HepG2 (cell line): Measurements from ENCODE around the gene GPALPP1. TPM values are rescaled to one million over a fixed set of nuclear protein-coding genes. Genes with fewer than 3 reads are reported as not detected.
A peak's percentile ranks its signal among the peaks of the same experiment; 100 is the strongest.

Experiments used
- AGO2 ChIP-seq: fragments of 200-400 bp; formaldehyde crosslinking; optimal IDR thresholded peaks from 2 replicates; pipeline ENCODE3; 2017; ENCODE audit warnings: mild to moderate bottlenecking, low read depth, low read length, moderate library complexity
- ATF1 ChIP-seq: IDR thresholded peaks from 2 replicates; pipeline ENCODE4 v1.6.1; 2016; ENCODE audit warnings: mild to moderate bottlenecking, control low read depth
- ETS1 ChIP-seq: sonication (generic); formaldehyde crosslinking; IDR thresholded peaks from 2 replicates; pipeline ENCODE4 v1.4.0; 2020; ENCODE audit warnings: missing genetic modification reagents
- HNRNPLL ChIP-seq: fragments of 200-400 bp; formaldehyde crosslinking; IDR thresholded peaks from 2 replicates; pipeline ENCODE4 v1.6.1; 2017; ENCODE audit warnings: mild to moderate bottlenecking, low read depth, low read length; ENCODE audit not compliant: poor library complexity, severe bottlenecking
- HOMEZ ChIP-seq: IDR thresholded peaks from 2 replicates; pipeline ENCODE4 v1.6.1; 2016; ENCODE audit warnings: low read depth
- MBD4 ChIP-seq: IDR thresholded peaks from 2 replicates; pipeline ENCODE4 v1.6.1; 2012; ENCODE audit warnings: low read length, inconsistent platforms, borderline replicate concordance
- MED1 ChIP-seq: sonication (generic); formaldehyde crosslinking; IDR thresholded peaks from 2 replicates; pipeline ENCODE4 v1.4.0; 2020; ENCODE audit warnings: missing genetic modification reagents
- NCOA2 ChIP-seq: sonication (generic); formaldehyde crosslinking; IDR thresholded peaks from 2 replicates; pipeline ENCODE4 v1.8.0; 2022; ENCODE audit warnings: inconsistent platforms
- NCOA5 ChIP-seq: sonication (generic); formaldehyde crosslinking; IDR thresholded peaks from 2 replicates; pipeline ENCODE4 v1.4.0; 2020; ENCODE audit warnings: missing genetic modification reagents
- PHF21A ChIP-seq: sonication (generic); formaldehyde crosslinking; IDR thresholded peaks from 2 replicates; pipeline ENCODE4 v1.5.0; 2020; ENCODE audit warnings: mild to moderate bottlenecking, missing genetic modification reagents
- REPIN1 ChIP-seq: sonication (generic); formaldehyde crosslinking; IDR thresholded peaks from 2 replicates; pipeline ENCODE4 v1.8.0; 2022; ENCODE audit warnings: missing genetic modification reagents, low read depth, mild to moderate bottlenecking, borderline replicate concordance
- RNF2 ChIP-seq: fragments of 450-650 bp; conservative IDR thresholded peaks from 2 replicates; pipeline ENCODE4 v1.6.1; 2016; ENCODE audit warnings: low read depth
- SNAPC2 ChIP-seq: sonication (generic); formaldehyde crosslinking; IDR thresholded peaks from 2 replicates; pipeline ENCODE4 v1.8.1; 2022; ENCODE audit warnings: mild to moderate bottlenecking, missing genetic modification reagents
- ZBTB14 ChIP-seq: sonication (generic); formaldehyde crosslinking; IDR thresholded peaks from 2 replicates; pipeline ENCODE4 v1.4.0; 2020; ENCODE audit warnings: missing genetic modification reagents
- ZFP1 ChIP-seq: IDR thresholded peaks from 2 replicates; pipeline ENCODE4 v1.6.1; 2016
- ZNF256 ChIP-seq: sonication (generic); formaldehyde crosslinking; conservative IDR thresholded peaks from 2 replicates; pipeline ENCODE4 v1.4.0; 2020; ENCODE audit warnings: missing genetic modification reagents
- ZNF501 ChIP-seq: sonication (generic); formaldehyde crosslinking; IDR thresholded peaks from 2 replicates; pipeline ENCODE4 v1.5.1; 2020; ENCODE audit warnings: mild to moderate bottlenecking, moderate library complexity, missing genetic modification reagents
- ZNF781 ChIP-seq: sonication (generic); formaldehyde crosslinking; IDR thresholded peaks from 2 replicates; pipeline ENCODE4 v1.5.1; 2020; ENCODE audit warnings: borderline replicate concordance, mild to moderate bottlenecking, missing genetic modification reagents; ENCODE audit errors: not compliant biosample characterization
- ZSCAN31 ChIP-seq: sonication (generic); formaldehyde crosslinking; IDR thresholded peaks from 2 replicates; pipeline ENCODE4 v1.5.0; 2020; ENCODE audit warnings: low read depth, mild to moderate bottlenecking, missing genetic modification reagents
- ZSCAN9 ChIP-seq: IDR thresholded peaks from 2 replicates; pipeline ENCODE4 v1.6.1; 2016; ENCODE audit warnings: borderline replicate concordance
- polyA plus RNA-seq, 8 experiments: library from polyadenylated mRNA; depleted of rRNA in 3 of 8; stranded (reverse) in 7 of 8; unstranded in 1 of 8; fragments of >200 nt; fragmentation: Illumina TruSeq in 4 of 8; extraction: Trizol in 4 of 8; gene quantifications; 2 replicates each; pipeline versions ENCODE4 v1.2.1 to v1.2.3, GENCODE V29; 2011 to 2016; ENCODE audit warnings: low read depth in 4 of 8, missing spikeins in 1 of 8, mixed read lengths in 1 of 8; ENCODE audit not compliant: insufficient read depth in 1 of 8
- total RNA-seq, 5 experiments: library from RNA; depleted of rRNA; stranded (reverse); fragments of >200 nt; fragmentation: Illumina TruSeq; extraction: Trizol; gene quantifications; 2 replicates each; pipeline ENCODE4 v1.2.3, GENCODE V29; 2016; ENCODE audit warnings: low read depth in 1 of 5
- TF ChIP-seq, protein P1 (sequence below): sonication (generic); formaldehyde crosslinking; IDR thresholded peaks from 2 replicates; pipeline ENCODE4 v1.8.0; 2022; ENCODE audit warnings: low read depth, missing genetic modification reagents
- TF ChIP-seq, protein P2 (sequence below): sonication (generic); formaldehyde crosslinking; IDR thresholded peaks from 2 replicates; pipeline ENCODE4 v1.5.0; 2020; ENCODE audit warnings: mild to moderate bottlenecking, missing genetic modification reagents

Gene GPALPP1
- total and polyA plus RNA-seq, 2 of the 13 experiments (the other 11 are each of a cell fraction or from before 2014, with no cell fraction given), result 12.1 to 23.1 TPM

DNA sequence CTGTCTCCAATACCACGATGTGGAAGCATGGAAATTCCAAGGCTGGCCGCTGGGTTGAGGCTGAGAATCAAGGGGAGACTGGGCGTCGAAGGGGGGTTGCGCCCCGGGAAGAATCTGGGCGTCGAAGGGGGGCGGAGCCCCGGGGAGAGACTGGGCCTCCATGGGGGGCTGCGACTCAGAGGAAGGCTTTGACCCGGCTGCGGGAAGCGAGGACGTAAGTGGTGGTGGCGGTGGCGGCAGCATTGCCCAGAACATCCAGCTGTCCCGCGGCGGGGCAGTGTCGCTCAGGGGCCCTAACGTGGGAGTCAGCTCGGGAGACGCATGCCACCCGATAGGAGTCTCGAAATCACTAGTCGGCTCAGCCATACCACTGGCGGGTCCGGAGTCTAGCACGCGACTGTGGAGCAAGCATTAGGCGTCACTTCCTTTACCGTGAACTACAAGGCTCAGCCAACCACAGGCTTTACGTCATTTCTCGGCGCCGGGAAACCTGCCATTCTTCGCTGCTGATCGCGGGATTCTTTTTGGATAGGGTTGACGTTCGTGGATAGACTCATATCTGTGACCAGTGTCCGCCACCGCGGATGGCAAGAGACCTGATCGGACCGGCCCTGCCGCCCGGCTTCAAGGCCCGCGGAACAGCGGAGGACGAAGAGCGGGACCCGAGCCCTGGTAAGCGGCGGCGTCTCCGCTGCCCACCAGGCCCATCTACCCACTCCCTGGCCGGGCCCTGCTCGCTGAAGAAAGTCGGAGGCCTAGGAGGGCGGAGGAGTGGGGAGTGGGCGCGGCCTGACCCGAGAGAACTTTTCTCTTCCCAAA lies at the start of gene GPALPP1, which contains the start of gene NUFIP1 (continued):
- TF ChIP-seq MED1 (CRISPR knock-in tag) (no peak; the same call in 1 of the 2 replicates), ZFP1 (no peak), PHF21A (CRISPR knock-in tag) (0 out of 2 replicates have a peak, but pooled peaks have one; percentile 31), ETS1 (CRISPR knock-in tag) (no peak), HNRNPLL (peak; percentile 42), HOMEZ (CRISPR knock-in tag) (no peak), AGO2 (no peak), REPIN1 (CRISPR knock-in tag) (peak; percentile 60; the same call in 1 of the 2 replicates), NCOA5 (CRISPR knock-in tag) (no peak), MBD4 (no peak), ZBTB14 (CRISPR knock-in tag) (no peak), ZSCAN31 (CRISPR knock-in tag) (no peak), ZNF256 (CRISPR knock-in tag) (0 out of 2 replicates have a peak, but pooled peaks have one; percentile 56), ZNF501 (CRISPR knock-in tag) (peak; percentile 73), ATF1 (CRISPR knock-in tag) (peak; percentile 99), ZSCAN9 (CRISPR knock-in tag) (peak; percentile 61; the same call in 1 of the 2 replicates), NCOA2 (no peak), RNF2 (no peak; the same call in 1 of the 2 replicates), SNAPC2 (CRISPR knock-in tag) (0 out of 2 replicates have a peak, but pooled peaks have one; percentile 83), ZNF781 (CRISPR knock-in tag) (no peak)
- TF ChIP-seq, protein P1, sequence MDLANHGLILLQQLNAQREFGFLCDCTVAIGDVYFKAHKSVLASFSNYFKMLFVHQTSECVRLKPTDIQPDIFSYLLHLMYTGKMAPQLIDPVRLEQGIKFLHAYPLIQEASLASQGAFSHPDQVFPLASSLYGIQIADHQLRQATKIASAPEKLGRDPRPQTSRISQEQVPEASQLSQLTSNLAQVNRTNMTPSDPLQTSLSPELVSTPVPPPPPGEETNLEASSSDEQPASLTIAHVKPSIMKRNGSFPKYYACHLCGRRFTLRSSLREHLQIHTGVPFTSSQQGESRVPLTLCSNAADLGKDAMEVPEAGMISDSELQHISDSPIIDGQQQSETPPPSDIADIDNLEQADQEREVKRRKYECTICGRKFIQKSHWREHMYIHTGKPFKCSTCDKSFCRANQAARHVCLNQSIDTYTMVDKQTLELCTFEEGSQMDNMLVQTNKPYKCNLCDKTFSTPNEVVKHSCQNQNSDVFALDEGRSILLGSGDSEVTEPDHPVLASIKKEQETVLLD (CRISPR knock-in tag), result no peak; the same call in 1 of the 2 replicates
- TF ChIP-seq, protein P2, sequence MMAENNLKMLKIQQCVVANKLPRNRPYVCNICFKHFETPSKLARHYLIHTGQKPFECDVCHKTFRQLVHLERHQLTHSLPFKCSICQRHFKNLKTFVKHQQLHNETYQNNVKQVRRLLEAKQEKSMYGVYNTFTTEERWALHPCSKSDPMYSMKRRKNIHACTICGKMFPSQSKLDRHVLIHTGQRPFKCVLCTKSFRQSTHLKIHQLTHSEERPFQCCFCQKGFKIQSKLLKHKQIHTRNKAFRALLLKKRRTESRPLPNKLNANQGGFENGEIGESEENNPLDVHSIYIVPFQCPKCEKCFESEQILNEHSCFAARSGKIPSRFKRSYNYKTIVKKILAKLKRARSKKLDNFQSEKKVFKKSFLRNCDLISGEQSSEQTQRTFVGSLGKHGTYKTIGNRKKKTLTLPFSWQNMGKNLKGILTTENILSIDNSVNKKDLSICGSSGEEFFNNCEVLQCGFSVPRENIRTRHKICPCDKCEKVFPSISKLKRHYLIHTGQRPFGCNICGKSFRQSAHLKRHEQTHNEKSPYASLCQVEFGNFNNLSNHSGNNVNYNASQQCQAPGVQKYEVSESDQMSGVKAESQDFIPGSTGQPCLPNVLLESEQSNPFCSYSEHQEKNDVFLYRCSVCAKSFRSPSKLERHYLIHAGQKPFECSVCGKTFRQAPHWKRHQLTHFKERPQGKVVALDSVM, result 0 out of 2 replicates have a peak, but pooled peaks have one; percentile 47
